HG03457 (cell line): Measurements from ENCODE around the gene RPL36AL.
"Not testable (repeated sequence)": the region's sequence is repeated elsewhere in the genome, so short reads cannot be mapped to it uniquely, and the experiment has no call there.

Source experiments
- ATAC-seq: cut with Tn5 transposase; IDR thresholded peaks from one replicate; pipeline ENCODE4 v1.9.1; 2021; ENCODE audit warnings: moderate number of reproducible peaks; ENCODE audit not compliant: unreplicated experiment

Gene RPL36AL

DNA sequence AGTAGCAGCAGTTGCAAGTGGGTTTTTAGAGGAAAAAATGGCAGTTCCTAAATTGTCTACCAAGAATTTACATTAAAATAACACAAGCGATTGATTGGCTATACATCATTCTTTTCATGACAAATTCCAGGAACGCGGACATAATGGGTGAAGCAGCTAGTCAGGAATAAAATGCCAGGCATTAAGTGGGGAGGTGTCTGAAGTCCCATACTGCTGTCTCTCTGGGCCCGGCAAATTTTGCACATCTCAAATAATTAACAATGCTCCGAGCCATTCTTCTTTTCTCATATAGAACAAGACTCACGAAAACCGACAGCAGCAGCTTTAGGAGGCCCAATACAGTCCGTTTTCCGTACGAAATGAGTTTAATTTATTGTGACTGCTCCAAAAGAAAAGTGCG is 696 bp downstream of the RPL36AL start:
- no peak for ATAC-seq

GRCh38 chr14:49619273-49619672 is 1.2 kb downstream of the RPL36AL start:
- ATAC-seq = not testable (repeated sequence)

- no peak for ATAC-seq
These were observed 2.4 kb downstream of the RPL36AL start for GRCh38 chr14:49617852-49618519.

DNA sequence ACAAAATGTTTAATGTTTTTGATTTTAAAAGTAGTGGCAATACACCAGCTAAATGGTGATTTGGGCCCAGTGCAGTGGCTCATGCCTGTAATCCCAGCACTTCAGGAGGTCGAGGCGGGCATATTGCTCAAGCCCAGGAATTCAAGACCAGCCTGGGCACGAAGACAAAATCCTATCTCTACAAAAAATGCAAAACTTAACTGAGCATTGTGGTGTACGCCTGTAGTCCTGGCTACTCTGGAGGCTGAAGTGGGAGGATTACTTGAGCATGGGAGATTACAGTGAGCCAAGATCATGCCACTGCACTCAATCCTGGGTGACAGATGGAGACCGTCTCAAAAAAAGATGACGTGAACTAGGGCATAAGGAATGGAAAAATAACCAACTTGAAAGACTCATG is 4.7 kb downstream of the RPL36AL start:
- ATAC-seq = no peak

GRCh38 chr14:49614196-49614595 is 6.2 kb downstream of the RPL36AL start:
- ATAC-seq = no peak

GRCh38 chr14:49612671-49613070 is 7.8 kb downstream of the RPL36AL start:
- ATAC-seq = no peak

DNA sequence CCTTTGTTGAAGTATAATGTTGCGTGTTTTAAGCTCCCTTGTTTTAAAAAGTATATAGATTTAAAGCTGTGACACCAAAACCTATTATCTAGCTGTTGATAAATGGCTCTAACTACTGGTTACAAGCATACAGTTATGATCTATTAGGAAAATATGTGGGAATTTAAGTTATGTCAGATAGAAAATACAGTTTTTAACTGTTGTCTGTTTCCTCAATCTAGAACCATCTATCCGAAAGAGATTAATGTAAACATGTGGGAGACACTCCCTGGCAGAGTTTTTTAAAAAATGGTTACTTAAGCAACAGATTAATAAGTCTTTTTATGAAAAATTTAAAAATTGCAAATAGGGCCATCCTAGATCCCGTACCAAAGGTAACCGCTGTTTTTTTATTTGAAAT is 8.2 kb downstream of the RPL36AL start:
- no peak for ATAC-seq

- ATAC-seq = no peak
These were observed 12.8 kb downstream of the RPL36AL start for GRCh38 chr14:49607583-49607982.

DNA sequence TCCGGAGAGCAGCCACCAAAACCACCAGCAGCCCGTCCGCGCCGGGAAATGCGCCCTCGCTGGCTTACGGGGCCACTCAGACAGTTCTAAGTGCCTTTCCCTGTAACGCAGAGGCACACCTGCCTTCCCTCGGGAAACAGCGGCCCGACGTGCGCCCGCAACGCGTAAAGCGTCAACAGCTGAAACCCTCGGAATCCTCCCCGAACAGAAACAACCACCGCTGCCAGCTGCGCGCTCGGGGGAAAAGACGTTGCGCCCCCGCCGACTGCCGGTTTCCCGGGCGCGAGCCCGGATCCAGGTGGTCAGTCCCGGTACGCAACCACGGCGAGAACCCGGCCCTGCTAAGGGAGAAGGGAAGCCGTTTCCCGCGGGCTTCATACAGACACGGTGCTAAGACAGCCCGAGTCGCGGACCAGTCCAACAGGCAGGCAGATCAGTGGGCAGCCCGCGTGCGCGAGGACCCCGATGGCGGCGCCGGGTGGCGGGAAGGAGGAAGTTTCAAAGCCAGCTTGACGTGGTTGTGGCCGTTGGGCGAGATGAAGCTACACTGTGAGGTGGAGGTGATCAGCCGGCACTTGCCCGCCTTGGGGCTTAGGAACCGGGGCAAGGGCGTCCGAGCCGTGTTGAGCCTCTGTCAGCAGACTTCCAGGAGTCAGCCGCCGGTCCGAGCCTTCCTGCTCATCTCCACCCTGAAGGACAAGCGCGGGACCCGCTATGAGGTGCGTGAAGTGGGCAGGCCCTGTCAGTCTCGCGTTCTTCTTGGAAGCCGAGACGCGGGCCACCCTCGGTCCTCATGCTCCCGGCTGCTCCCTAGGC is 21.7 kb downstream of the RPL36AL start, which contains the start of gene LRR1:
Gene LRR1 (plus strand): TSS at position 456 of the 816 bp plus-strand sequence. CDS start 81 bp downstream, at position 537.
- ATAC-seq = peak; percentile 43

DNA sequence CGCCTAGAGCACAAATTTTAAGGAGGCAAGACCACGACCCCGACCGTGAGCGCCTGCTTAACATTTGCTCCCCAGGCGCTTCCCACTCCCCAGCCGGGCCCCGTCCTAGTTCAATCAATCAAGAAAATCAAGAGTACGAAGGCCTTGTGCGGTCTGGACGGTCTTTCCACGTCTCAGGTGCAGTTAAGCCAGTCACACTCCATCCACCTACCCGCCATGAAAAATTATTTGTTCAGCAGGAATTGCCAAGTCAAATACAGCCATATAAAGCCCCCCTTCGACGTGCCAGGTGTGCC is 22.3 kb downstream of the RPL36AL start:
- ATAC-seq = no peak

DNA sequence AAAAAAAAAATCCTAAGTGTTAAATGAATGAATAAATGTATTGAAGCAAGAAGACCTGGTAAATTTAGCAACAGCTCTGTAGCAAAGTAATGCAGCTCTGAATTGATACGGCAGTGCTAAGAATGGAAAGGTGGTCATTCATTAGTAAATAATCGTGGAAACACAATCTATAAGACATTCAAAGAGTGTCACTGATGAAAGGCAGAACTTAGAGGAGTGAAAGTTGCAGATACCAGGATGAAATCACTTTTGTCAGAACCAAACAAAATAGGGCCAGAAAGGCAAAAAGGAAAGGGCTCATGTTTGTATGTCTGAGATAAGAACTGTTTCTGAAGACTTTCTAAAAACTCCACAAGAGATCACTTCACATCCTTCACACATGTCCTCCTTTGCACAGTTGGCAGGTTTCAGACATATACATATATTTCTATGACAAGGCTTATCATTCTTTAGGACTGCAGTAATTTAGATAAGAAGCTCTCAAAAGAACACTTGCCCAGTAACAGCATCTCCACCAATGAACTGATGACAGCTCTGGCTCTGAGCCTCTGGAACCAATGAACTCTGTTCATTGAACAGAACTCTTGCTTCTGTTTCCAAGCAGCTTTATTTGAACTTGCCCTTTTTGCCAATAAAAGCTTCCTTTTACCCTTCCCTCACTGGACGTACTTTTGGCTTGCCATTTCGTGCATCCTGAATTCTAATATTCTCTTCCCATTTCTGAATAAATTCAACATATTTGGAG is 25.9 kb downstream of the RPL36AL start:
- ATAC-seq = no peak

DNA sequence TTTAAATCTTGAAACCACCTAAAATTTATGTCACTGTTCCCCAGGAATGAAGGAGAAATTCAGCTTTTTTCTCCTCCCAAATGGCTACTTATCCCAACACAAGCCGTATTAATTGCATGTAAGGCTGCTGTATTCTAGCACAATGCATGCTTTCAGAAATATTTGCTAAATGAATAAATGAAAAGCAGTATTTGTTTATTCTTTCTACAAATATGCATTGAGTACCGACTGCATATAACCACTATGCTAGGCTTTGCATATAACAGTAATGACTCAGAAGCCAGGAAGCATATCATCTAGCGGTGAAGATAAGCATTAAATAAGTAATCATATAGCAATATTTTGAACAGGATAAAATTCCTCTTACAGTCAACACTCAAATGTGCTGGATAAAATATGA is 27.4 kb downstream of the RPL36AL start:
- ATAC-seq = peak; percentile 33

DNA sequence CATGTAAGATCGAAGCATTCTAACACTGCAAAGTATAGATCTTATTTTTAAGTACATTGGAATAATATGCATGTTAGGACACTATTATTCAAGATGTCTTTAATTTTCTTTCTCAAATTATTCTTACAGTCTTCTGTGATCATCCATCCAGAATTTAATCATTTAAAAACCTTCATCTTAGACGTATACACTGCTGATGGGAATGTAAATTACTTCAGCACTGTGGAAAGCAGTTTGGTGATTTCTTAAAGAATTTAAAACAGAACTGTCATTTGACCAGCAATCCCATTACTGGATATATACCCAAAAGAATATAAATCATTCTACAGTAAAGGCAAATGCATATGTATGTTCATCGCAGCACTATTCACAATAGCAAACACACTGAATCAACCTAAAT is 31.0 kb downstream of the RPL36AL start:
- no peak for ATAC-seq

- peak; percentile 19 for ATAC-seq
These were observed 33.6 kb downstream of the RPL36AL start for GRCh38 chr14:49586673-49587460.

- ATAC-seq = peak; percentile 84
These were observed 34.4 kb downstream of the RPL36AL start, which contains the start of gene RPS29 for GRCh38 chr14:49585803-49586672. TSS of gene RPS29 (minus strand) at chr14:49586380. CDS start at chr14:49586346, 34 bp downstream.

DNA sequence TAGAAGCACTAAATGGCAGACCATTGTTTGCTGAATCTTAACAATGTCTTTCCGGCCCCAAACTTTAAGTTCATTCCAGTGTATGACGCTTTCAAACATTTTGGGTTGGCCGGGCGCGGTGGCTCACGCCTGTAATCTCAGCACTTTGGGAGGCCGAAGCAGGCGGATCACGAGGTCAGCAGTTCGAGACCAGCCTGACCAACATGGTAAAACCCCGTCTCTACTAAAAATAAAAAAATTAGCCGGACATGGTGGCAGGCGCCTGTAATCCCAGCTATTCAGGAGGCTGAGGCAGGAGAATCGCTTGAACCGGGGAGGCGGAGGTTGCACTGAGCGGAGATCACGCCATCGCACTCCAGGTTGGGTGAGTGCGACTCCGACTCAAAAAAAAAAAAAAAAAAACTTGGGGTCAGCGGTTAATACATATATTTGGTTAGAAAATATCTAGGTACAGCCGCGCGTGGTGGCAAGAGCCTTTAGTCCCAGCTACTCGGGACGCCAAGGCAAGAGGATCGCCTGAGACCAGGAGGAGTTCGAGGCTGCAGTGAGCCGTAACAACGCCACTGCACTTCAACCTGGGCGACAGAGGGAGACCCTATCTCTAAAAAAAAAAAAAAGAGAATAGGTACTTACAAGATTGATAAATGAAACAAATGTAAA is 35.3 kb downstream of the RPL36AL start:
- ATAC-seq = not testable (repeated sequence)

- ATAC-seq = no peak
These were observed 36.4 kb downstream of the RPL36AL start for GRCh38 chr14:49584058-49584457.

DNA sequence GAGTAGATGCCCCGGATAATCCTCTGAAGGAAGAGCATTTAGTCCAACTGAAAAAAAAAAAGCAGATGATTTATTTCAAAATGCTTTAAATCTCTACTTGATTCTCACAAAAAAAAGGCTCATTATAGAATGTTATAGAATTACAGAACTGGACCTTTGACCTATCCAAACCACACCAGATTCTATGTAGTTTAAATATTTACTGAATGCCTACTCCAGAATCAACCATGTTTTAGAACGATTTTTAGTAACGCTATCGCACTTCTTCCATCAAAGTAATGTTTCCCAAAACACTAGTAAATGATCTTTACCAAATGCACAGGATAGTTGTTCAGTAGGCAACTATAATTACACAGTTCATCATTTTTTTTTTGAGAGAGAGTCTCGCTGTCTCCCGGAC is 36.8 kb downstream of the RPL36AL start:
- no peak for ATAC-seq
